SK-N-SH treated with all-trans-retinoic acid at 6 μM for 48 hours (cell line): ENCODE measurements around the gene PRR22.
"Not testable (repeated sequence)": the region's sequence is repeated elsewhere in the genome, so short reads cannot be mapped to it uniquely, and the experiment has no call there.

Experiments used
- ARNTL ChIP-seq: fragments of 450-650 bp; formaldehyde crosslinking; IDR thresholded peaks from 2 replicates; pipeline ENCODE4 v1.5.0; 2020; ENCODE audit warnings: low read depth, mild to moderate bottlenecking, moderate library complexity, borderline replicate concordance
- BACH2 ChIP-seq: fragments of 250-450 bp; sonication (Bioruptor Pico); IDR thresholded peaks from 2 replicates; pipeline ENCODE4 v1.9.0; 2021; ENCODE audit warnings: mild to moderate bottlenecking, borderline replicate concordance
- CREB5 ChIP-seq: fragments of 250-450 bp; sonication (Bioruptor Pico); IDR thresholded peaks from 2 replicates; pipeline ENCODE4 v1.5.1; 2020; ENCODE audit warnings: low read depth, mild to moderate bottlenecking, moderate library complexity
- GLIS3 ChIP-seq: fragments of 250-450 bp; sonication (Bioruptor Pico); IDR thresholded peaks from 2 replicates; pipeline ENCODE4 v1.5.0; 2020; ENCODE audit warnings: mild to moderate bottlenecking, moderate library complexity
- POU6F1 ChIP-seq: fragments of 250-450 bp; sonication (Bioruptor Pico); IDR thresholded peaks from 2 replicates; pipeline ENCODE4 v1.8.0; 2021; ENCODE audit warnings: low read depth, mild to moderate bottlenecking, moderate library complexity, borderline replicate concordance
- TSHZ2 ChIP-seq: fragments of 250-450 bp; sonication (Bioruptor Pico); IDR thresholded peaks from 2 replicates; pipeline ENCODE4 v1.5.0; 2020; ENCODE audit warnings: mild to moderate bottlenecking, moderate library complexity
- ZC3H10 ChIP-seq: fragments of 250-450 bp; sonication (Bioruptor Pico); IDR thresholded peaks from 2 replicates; pipeline ENCODE4 v1.5.1; 2021; ENCODE audit warnings: mild to moderate bottlenecking, moderate library complexity
- ZNF565 ChIP-seq: fragments of 450-650 bp; formaldehyde crosslinking; conservative IDR thresholded peaks from 2 replicates; pipeline ENCODE4 v1.5.0; 2020; ENCODE audit warnings: low read depth, mild to moderate bottlenecking, moderate library complexity
- ZNF70 ChIP-seq: fragments of 450-650 bp; formaldehyde crosslinking; IDR thresholded peaks from 2 replicates; pipeline ENCODE4 v1.5.0; 2020; ENCODE audit warnings: mild to moderate bottlenecking, moderate library complexity
- TF ChIP-seq, protein P1 (sequence below): fragments of 250-450 bp; sonication (Bioruptor Pico); IDR thresholded peaks from 2 replicates; pipeline ENCODE4 v1.8.0; 2020; ENCODE audit warnings: mild to moderate bottlenecking, moderate library complexity, borderline replicate concordance

DNA sequence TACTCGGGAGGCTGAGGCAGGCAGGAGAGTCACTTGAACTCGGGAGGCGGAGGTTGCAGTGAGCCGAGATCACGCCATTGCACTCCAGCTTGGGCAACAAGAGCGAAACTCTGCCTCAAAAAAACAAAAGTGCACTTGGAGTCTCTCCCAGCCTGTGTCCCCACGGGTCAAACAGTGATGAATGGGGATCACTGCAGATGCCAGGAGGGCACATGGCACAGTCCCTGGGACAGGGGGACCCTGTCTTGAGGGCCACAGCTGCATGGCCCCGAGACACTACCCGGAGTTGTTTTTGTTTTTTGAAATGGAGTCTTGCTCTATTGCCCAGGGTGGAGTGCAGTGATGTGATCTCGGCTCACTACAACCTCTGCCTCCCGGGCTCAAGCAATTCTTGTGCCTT, 3.6 kb downstream of the PRR22 start:
- not testable (repeated sequence) for TF ChIP-seq ZNF70; CREB5 (CRISPR knock-in tag); ZC3H10; POU6F1 (CRISPR knock-in tag); ZNF565 (CRISPR knock-in tag); BACH2 (CRISPR knock-in tag); GLIS3 (CRISPR knock-in tag); TSHZ2 (CRISPR knock-in tag); ARNTL (CRISPR knock-in tag)
- TF ChIP-seq, protein P1, sequence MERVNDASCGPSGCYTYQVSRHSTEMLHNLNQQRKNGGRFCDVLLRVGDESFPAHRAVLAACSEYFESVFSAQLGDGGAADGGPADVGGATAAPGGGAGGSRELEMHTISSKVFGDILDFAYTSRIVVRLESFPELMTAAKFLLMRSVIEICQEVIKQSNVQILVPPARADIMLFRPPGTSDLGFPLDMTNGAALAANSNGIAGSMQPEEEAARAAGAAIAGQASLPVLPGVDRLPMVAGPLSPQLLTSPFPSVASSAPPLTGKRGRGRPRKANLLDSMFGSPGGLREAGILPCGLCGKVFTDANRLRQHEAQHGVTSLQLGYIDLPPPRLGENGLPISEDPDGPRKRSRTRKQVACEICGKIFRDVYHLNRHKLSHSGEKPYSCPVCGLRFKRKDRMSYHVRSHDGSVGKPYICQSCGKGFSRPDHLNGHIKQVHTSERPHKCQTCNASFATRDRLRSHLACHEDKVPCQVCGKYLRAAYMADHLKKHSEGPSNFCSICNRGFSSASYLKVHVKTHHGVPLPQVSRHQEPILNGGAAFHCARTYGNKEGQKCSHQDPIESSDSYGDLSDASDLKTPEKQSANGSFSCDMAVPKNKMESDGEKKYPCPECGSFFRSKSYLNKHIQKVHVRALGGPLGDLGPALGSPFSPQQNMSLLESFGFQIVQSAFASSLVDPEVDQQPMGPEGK (CRISPR knock-in tag), result not testable (repeated sequence)
